SU-DHL-6 (cell line): Measurements from ENCODE around the gene BZW2.

Source experiments
- EZH2phosphoT487 ChIP-seq: fragments of 200-600 bp; sonication (generic), shearing (Covaris generic); conservative IDR thresholded peaks from 2 replicates; pipeline ENCODE4 v1.6.1; 2018; ENCODE audit warnings: mild to moderate bottlenecking, antibody characterized with exemption, low read length, moderate library complexity, mixed read lengths
- TF ChIP-seq, protein P1 (sequence below): fragments of 200-600 bp; sonication (generic); IDR thresholded peaks from one replicate; pipeline ENCODE4 v1.5.1; 2017; ENCODE audit warnings: antibody characterized with exemption, mild to moderate bottlenecking, low read length, moderate library complexity; ENCODE audit not compliant: insufficient read depth, poor library complexity, severe bottlenecking

DNA sequence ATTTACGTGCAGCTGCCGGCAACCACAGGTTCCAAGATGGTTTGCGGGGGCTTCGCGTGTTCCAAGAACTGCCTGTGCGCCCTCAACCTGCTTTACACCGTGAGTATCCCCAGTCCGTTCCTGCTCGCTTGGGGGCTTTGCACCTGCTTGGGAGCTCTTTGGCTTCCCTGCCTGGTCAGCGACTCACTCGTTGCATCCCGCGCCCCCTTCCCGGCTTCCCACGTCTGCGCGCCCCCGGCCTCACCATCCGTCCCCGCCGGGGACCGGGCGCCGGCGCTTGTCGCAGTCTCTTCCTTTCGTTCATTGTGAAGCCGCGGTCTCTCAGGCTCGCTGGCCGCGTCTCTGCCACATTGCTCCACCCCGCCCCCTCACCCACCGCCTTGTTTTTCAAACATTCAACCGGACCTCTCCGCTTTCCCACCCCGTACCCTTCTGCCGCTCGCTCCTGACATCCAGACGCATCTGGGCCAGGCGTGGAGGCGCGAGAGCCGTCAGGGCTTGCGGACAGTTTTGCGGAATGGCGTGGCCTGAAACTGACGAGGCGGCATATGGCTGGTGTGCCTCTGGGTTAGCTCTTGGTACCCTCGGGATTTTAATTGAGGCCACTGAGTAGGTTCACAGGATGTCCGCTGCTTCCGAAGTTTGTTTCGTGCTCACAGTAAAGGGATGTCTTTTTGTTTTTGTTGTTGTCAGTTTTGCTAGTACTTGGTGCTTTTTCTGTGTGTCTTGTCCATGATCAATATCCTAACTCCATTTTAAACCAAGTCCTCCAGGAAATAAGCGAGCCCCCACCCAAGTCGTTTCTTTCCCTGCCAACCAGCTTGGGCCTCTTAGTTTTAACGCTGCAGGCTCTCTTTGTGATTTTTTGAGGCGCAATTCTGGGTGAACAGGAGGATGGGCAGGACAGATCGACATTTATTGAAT is 108.2 kb downstream of the BZW2 start:
- TF ChIP-seq, protein P1, sequence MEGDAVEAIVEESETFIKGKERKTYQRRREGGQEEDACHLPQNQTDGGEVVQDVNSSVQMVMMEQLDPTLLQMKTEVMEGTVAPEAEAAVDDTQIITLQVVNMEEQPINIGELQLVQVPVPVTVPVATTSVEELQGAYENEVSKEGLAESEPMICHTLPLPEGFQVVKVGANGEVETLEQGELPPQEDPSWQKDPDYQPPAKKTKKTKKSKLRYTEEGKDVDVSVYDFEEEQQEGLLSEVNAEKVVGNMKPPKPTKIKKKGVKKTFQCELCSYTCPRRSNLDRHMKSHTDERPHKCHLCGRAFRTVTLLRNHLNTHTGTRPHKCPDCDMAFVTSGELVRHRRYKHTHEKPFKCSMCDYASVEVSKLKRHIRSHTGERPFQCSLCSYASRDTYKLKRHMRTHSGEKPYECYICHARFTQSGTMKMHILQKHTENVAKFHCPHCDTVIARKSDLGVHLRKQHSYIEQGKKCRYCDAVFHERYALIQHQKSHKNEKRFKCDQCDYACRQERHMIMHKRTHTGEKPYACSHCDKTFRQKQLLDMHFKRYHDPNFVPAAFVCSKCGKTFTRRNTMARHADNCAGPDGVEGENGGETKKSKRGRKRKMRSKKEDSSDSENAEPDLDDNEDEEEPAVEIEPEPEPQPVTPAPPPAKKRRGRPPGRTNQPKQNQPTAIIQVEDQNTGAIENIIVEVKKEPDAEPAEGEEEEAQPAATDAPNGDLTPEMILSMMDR = no peak
- no peak for TF ChIP-seq EZH2phosphoT487
